HCT116 (cell line): Measurements from ENCODE around the gene TSPAN6. TPM values are rescaled to one million over a fixed set of nuclear protein-coding genes. Genes with fewer than 3 reads are reported as not detected.

ENCODE experiments used
- ATAC-seq: fragments of 200-7000 bp; cut with Tn5 transposase; 2 replicates; pipeline ENCODE4 v1.9.1; 2020; ENCODE audit warnings: mild to moderate bottlenecking, moderate library complexity
- Bru-seq: library from RNA; stranded (reverse); fragments of 400-500 nt; gene quantifications from one replicate; lab custom pipeline; 2021; lab: Mats Ljungman, UMichigan
- BruChase-seq, 2 experiments: library from RNA; stranded (reverse); fragments of 400-500 nt; gene quantifications; one replicate each; lab custom pipeline; 2021; lab: Mats Ljungman, UMichigan
- BruUV-seq: library from RNA; stranded (reverse); fragments of 400-500 nt; replicated peaks from 2 replicates; lab custom pipeline; 2021; lab: Mats Ljungman, UMichigan
- CTCF ChIA-PET: fragments of 300-600 bp; sonication (Branson Sonifier 250); formaldehyde crosslinking; loops from one replicate; lab custom pipeline; 2021; ENCODE audit warnings: antibody characterized with exemption; lab: Charles Lee
- POLR2A ChIA-PET: fragments of 300-600, 350-600 bp; sonication (Branson Sonifier 250); formaldehyde crosslinking; loops from one replicate; lab custom pipeline; 2021; ENCODE audit warnings: antibody characterized with exemption; lab: Charles Lee
- RAD21 ChIA-PET, 2 experiments: fragments of 300-600 bp; sonication (Branson Sonifier 250); formaldehyde crosslinking; loops; one replicate each; lab custom pipeline; 2023; ENCODE audit warnings: low total read pairs in 2 of 2; ENCODE audit not compliant: uncharacterized antibody in 2 of 2, unreplicated experiment in 2 of 2, low non-redundant PET in 1 of 2; lab: Charles Lee
- DNase-seq: peaks from one replicate; pipeline ENCODE4 v3.0.0-alpha.2; 2010; ENCODE audit warnings: low read depth, low spot score
- H2AFZ ChIP-seq: fragments of 200-600 bp; shearing (Covaris generic), sonication (generic); 2 replicates; pipeline ENCODE4 v1.6.1; 2017; ENCODE audit warnings: low read depth, mixed run types, mixed read lengths, antibody characterized with exemption, low read length; ENCODE audit not compliant: poor library complexity, severe bottlenecking
- H3K27ac ChIP-seq: 2 replicates; pipeline ENCODE4 v1.5.1; 2012; ENCODE audit warnings: low read depth, low read length
- H3K27me3 ChIP-seq: fragments of 200-600 bp; sonication (generic); 2 replicates; pipeline ENCODE4 v1.6.1; 2016; ENCODE audit warnings: mixed run types, low read length, mixed read lengths; ENCODE audit not compliant: insufficient read depth
- H3K36me3 ChIP-seq, 2 experiments: fragments of 200-500 bp in 1 of 2; fragments of 200-600 bp in 1 of 2; sonication (Bioruptor generic) in 1 of 2; sonication (generic) in 1 of 2; 2 replicates each; pipeline versions ENCODE4 v1.5.1 to v1.6.1; 2014 to 2016; ENCODE audit warnings: low read length in 2 of 2, inconsistent platforms in 1 of 2, mixed read lengths in 1 of 2, mixed run types in 1 of 2; ENCODE audit not compliant: insufficient read depth in 2 of 2, control insufficient read depth in 1 of 2
- H3K4me1 ChIP-seq, 2 experiments: fragments of 200-600 bp in 1 of 2; sonication (generic) in 1 of 2; 2 replicates each; pipeline versions ENCODE4 v1.5.1 to v1.6.1; 2012 to 2017; ENCODE audit warnings: low read length in 2 of 2, inconsistent platforms in 1 of 2, mild to moderate bottlenecking in 1 of 2, mixed read lengths in 1 of 2, mixed run types in 1 of 2, moderate library complexity in 1 of 2; ENCODE audit not compliant: insufficient read depth in 2 of 2, control insufficient read depth in 1 of 2
- H3K4me2 ChIP-seq: fragments of 200-600 bp; sonication (generic); 2 replicates; pipeline ENCODE4 v1.6.1; 2017; ENCODE audit warnings: mixed run types, low read length, mixed read lengths
- H3K4me3 ChIP-seq, 2 experiments: fragments of 200-600 bp in 1 of 2; sonication (generic) in 1 of 2; replicated peaks in 1 of 2; 2 replicates each; pipeline ENCODE4 v1.5.1; 2011 to 2016; ENCODE audit warnings: low read length in 2 of 2, control low read depth in 1 of 2, low read depth in 1 of 2, mild to moderate bottlenecking in 1 of 2, mixed read lengths in 1 of 2, mixed run types in 1 of 2
- H3K79me2 ChIP-seq: fragments of 200-600 bp; sonication (generic); 2 replicates; pipeline ENCODE4 v1.6.1; 2017; ENCODE audit warnings: mild to moderate bottlenecking, mixed run types, low read length, moderate library complexity, mixed read lengths; ENCODE audit not compliant: insufficient read depth
- H3K9ac ChIP-seq: fragments of 200-600 bp; sonication (generic); 2 replicates; pipeline ENCODE4 v1.6.1; 2016; ENCODE audit warnings: low read length, mixed read lengths
- H3K9me2 ChIP-seq: fragments of 200-600 bp; sonication (generic), shearing (Covaris generic); 2 replicates; pipeline ENCODE4 v1.6.1; 2017; ENCODE audit warnings: mixed run types, mild to moderate bottlenecking, moderate library complexity; ENCODE audit not compliant: insufficient read depth
- H3K9me3 ChIP-seq, 2 experiments: fragments of 200-500 bp in 1 of 2; fragments of 200-600 bp in 1 of 2; sonication (Bioruptor generic) in 1 of 2; sonication (generic) in 1 of 2; 2 replicates each; pipeline ENCODE4 v1.6.1; 2014 to 2017; ENCODE audit warnings: low read length in 2 of 2, mixed read lengths in 2 of 2, inconsistent platforms in 1 of 2, low read depth in 1 of 2, mild to moderate bottlenecking in 1 of 2, mixed run types in 1 of 2, moderate library complexity in 1 of 2; ENCODE audit not compliant: control insufficient read depth in 1 of 2, insufficient read depth in 1 of 2
- H4K20me1 ChIP-seq: fragments of 200-600 bp; sonication (generic), shearing (Covaris generic); 2 replicates; pipeline ENCODE4 v1.6.1; 2017; ENCODE audit warnings: mixed run types, mild to moderate bottlenecking, moderate library complexity; ENCODE audit not compliant: insufficient read depth
- ATF3 ChIP-seq: IDR thresholded peaks from 2 replicates; pipeline ENCODE4 v1.6.1; 2012
- CBX3 ChIP-seq: IDR thresholded peaks from 2 replicates; pipeline ENCODE4 v1.6.1; 2012; ENCODE audit warnings: low read depth
- CTCF ChIP-seq, 3 experiments: fragments of 200-600 bp in 1 of 3; sonication (generic) in 1 of 3; IDR thresholded peaks in 2 of 3; conservative IDR thresholded peaks in 1 of 3; 2 replicates each; pipeline ENCODE4 v1.5.1; 2012 to 2017; ENCODE audit warnings: low read depth in 2 of 3, low read length in 2 of 3, antibody characterized with exemption in 1 of 3, borderline replicate concordance in 1 of 3, control low read depth in 1 of 3, mild to moderate bottlenecking in 1 of 3, mixed read lengths in 1 of 3, mixed run types in 1 of 3, moderate library complexity in 1 of 3; ENCODE audit not compliant: insufficient read depth in 1 of 3
- EGR1 ChIP-seq: IDR thresholded peaks from 2 replicates; pipeline ENCODE4 v1.6.1; 2012; ENCODE audit warnings: low read depth
- EZH2 ChIP-seq: fragments of 200-600 bp; sonication (generic); IDR thresholded peaks from 2 replicates; pipeline ENCODE4 v1.6.1; 2017; ENCODE audit warnings: antibody characterized with exemption, mixed run types
- EZH2phosphoT487 ChIP-seq: fragments of 200-600 bp; IDR thresholded peaks from 2 replicates; pipeline ENCODE4 v1.6.1; 2018; ENCODE audit warnings: antibody characterized with exemption, borderline replicate concordance
- FOSL1 ChIP-seq: IDR thresholded peaks from 2 replicates; pipeline ENCODE4 v1.6.1; 2012; ENCODE audit warnings: low read depth
- JUND ChIP-seq: IDR thresholded peaks from 2 replicates; pipeline ENCODE4 v1.6.1; 2012
- MAX ChIP-seq: IDR thresholded peaks from 2 replicates; pipeline ENCODE4 v1.6.1; 2012
- POLR2A ChIP-seq: IDR thresholded peaks from 2 replicates; pipeline ENCODE4 v1.7.0; 2011; ENCODE audit warnings: borderline replicate concordance; ENCODE audit not compliant: insufficient read depth, insufficient read length; ENCODE audit errors: extremely low read depth
- POLR2AphosphoS5 ChIP-seq: IDR thresholded peaks from 2 replicates; pipeline ENCODE4 v1.6.1; 2011; ENCODE audit warnings: mild to moderate bottlenecking, low read depth, low read length, moderate library complexity
- RAD21 ChIP-seq: IDR thresholded peaks from 2 replicates; pipeline ENCODE4 v1.6.1; 2012; ENCODE audit warnings: low read depth, mild to moderate bottlenecking
- SIN3A ChIP-seq: IDR thresholded peaks from 2 replicates; pipeline ENCODE4 v1.6.1; 2012; ENCODE audit warnings: low read depth
- SP1 ChIP-seq: IDR thresholded peaks from 2 replicates; pipeline ENCODE4 v1.6.1; 2012; ENCODE audit warnings: low read depth
- SRF ChIP-seq: IDR thresholded peaks from 2 replicates; pipeline ENCODE4 v1.6.1; 2012; ENCODE audit warnings: low read depth
- TCF7L2 ChIP-seq: IDR thresholded peaks from 2 replicates; pipeline ENCODE4 v1.7.0; 2011; ENCODE audit warnings: borderline replicate concordance, inconsistent platforms; ENCODE audit not compliant: insufficient read depth, insufficient read length; ENCODE audit errors: extremely low read depth
- ZBTB33 ChIP-seq: IDR thresholded peaks from 2 replicates; pipeline ENCODE4 v1.6.1; 2011; ENCODE audit warnings: mild to moderate bottlenecking, low read length, moderate library complexity; ENCODE audit not compliant: insufficient replicate concordance; ENCODE audit errors: extremely low read depth
- ZNF274 ChIP-seq: fragments of 200-500 bp; sonication (Bioruptor generic); IDR thresholded peaks from 2 replicates; pipeline ENCODE4 v1.6.1; 2014; ENCODE audit warnings: mild to moderate bottlenecking, low read depth, low read length, inconsistent platforms
- intact Hi-C: fragments of 100-400 bp; cut with micrococcal nuclease; formaldehyde crosslinking; loops from 2 replicates; pipeline ENCODE4 v1.10.0; 2022
- long read RNA-seq: library from polyadenylated mRNA; unstranded; transcript quantifications from one replicate; pipeline ENCODE4 v2.0.0, GENCODE V29; 2021; ENCODE audit not compliant: unreplicated experiment
- polyA plus RNA-seq: library from polyadenylated mRNA; unstranded; fragments of >200 nt; gene quantifications from 2 replicates; pipeline ENCODE4 v1.2.1, GENCODE V29; 2012; ENCODE audit warnings: missing spikeins
- total RNA-seq: library from RNA; stranded (reverse); gene quantifications from one replicate; pipeline ENCODE4 v1.2.1, GENCODE V29; 2021; ENCODE audit not compliant: unreplicated experiment

Gene TSPAN6
- 25.0 TPM for total RNA-seq
- polyA plus RNA-seq: 13.1 and 21.3 TPM in 2 replicates
- percentile 55 among the genes with signal in this experiment for Bru-seq, nascent RNA
- percentile 84 among the genes with signal in this experiment for BruChase-seq, experiment 1, labeled RNA remaining after a 6-hour chase
- percentile 69 among the genes with signal in this experiment for BruChase-seq, experiment 2, labeled RNA remaining after a 2-hour chase
- long read RNA-seq, transcript TSPAN6-201 (8 exons, 2,206 nt): major isoform, 53 of 65 reads
- long read RNA-seq, partial matches to known transcripts: 6 of 65 reads
- long read RNA-seq, other reads (novel, unspliced or antisense): 6 of 65 reads

- no peaks in the 10 kb centered on the region for H3K79me2 ChIP-seq
- H3K4me1 ChIP-seq: peaks cover 0 to 9% of the 10 kb centered on the region in 2 experiments; a peak in 1 of 4 replicates
- DNase-seq (peak; percentile 81), ATAC-seq (peak; percentile 99)
- RAD21 ChIA-PET: no interaction called here
- intact Hi-C loops: no loop called here
- CTCF ChIA-PET: interaction anchor here (0.6 to 1.8 kb wide), 9 partner anchors 10 to 806 kb away, joined by 3 to 11 read pairs (median 4); no protein-coding TSS in a partner anchor
- H3K27me3 ChIP-seq: no peaks in the 10 kb centered on the region
- H3K9ac ChIP-seq: peak within 1 kb of the TSS; percentile 77
- TSS peak; percentile 70 for BruUV-seq
- H3K9me3 ChIP-seq: no peaks in the 10 kb centered on the region
- H4K20me1 ChIP-seq: no peaks in the 10 kb centered on the region
- no peaks in the 10 kb centered on the region for H3K9me2 ChIP-seq
- POLR2A ChIA-PET: interaction anchor here (1.0 to 1.2 kb wide), 2 partner anchors 11 to 21 kb away, joined by 3 to 5 read pairs; no protein-coding TSS in a partner anchor
- peak within 1 kb of the TSS; percentile 52; the same call in 1 of the 2 replicates for H3K27ac ChIP-seq
- peak within 1 kb of the TSS; percentile 88 for H2AFZ ChIP-seq
- H3K36me3 ChIP-seq: no peaks in the 10 kb centered on the region; a peak in 2 of 4 replicates
- H3K4me3 ChIP-seq: peak within 1 kb of the TSS; percentile 61 to 66
- H3K4me2 ChIP-seq: peak within 1 kb of the TSS; percentile 75
- TF ChIP-seq POLR2A (no peak), CTCF (IDR thresholded peaks at IDR 0.05 in 2 of 3, conservative IDR thresholded peaks at IDR 0.05 in 1 of 3; ENCODE audit: borderline replicate concordance in 1 of 3, insufficient read depth in 1 of 3, low read depth in 2 of 3, low read length in 2 of 3) (peak; percentile 45 to 58 (median 49); a peak in 5 of 6 replicates), SP1 (no peak), TCF7L2 (no peak), ZBTB33 (no peak), SIN3A (no peak), JUND (no peak), POLR2AphosphoS5 (peak; percentile 72), SRF (no peak), MAX (no peak), ATF3 (no peak), EGR1 (no peak), FOSL1 (no peak), EZH2phosphoT487 (no peak), CBX3 (0 out of 2 replicates have a peak, but pooled peaks have one; percentile 52), EZH2 (no peak), RAD21 (peak; percentile 46), ZNF274 (no peak)
Measured at GRCh38 chrX:100636321-100636991, at the start of gene TSPAN6. TSS of gene TSPAN6 (minus strand) at chrX:100636806. CDS start at chrX:100636694, 112 bp downstream.
